Smooth muscle cell (in vitro differentiated cells): ENCODE results near the gene CTNND1. TPM values are rescaled to one million over a fixed set of nuclear protein-coding genes. Genes with fewer than 3 reads are reported as not detected.

ENCODE experiments used
- DNase-seq: peaks from one replicate; lab custom pipeline; 2025; ENCODE audit not compliant: unreplicated experiment; lab: John Stamatoyannopoulos, UW
- H2AFZ ChIP-seq: fragments of 200-600 bp; sonication (generic); 2 replicates; pipeline ENCODE4 v1.6.0; 2016; ENCODE audit warnings: antibody characterized with exemption, low read depth, mild to moderate bottlenecking
- H3F3A ChIP-seq: fragments of 200-600 bp; sonication (generic); 2 replicates; pipeline ENCODE4 v1.6.0; 2017; ENCODE audit warnings: antibody characterized with exemption, low read depth
- H3K27ac ChIP-seq: fragments of 200-600 bp; sonication (generic); 2 replicates; pipeline ENCODE4 v1.5.1; 2016; ENCODE audit warnings: low read depth, mild to moderate bottlenecking
- H3K27me3 ChIP-seq: fragments of 200-600 bp; sonication (generic); 2 replicates; pipeline ENCODE4 v1.6.1; 2016; ENCODE audit warnings: low read depth, mild to moderate bottlenecking
- H3K36me3 ChIP-seq: fragments of 200-600 bp; sonication (generic); 2 replicates; pipeline ENCODE4 v1.5.1; 2016; ENCODE audit warnings: low read depth
- H3K4me1 ChIP-seq: fragments of 200-600 bp; sonication (generic); 2 replicates; pipeline ENCODE4 v1.5.1; 2016; ENCODE audit warnings: low read depth
- H3K4me2 ChIP-seq: fragments of 200-600 bp; sonication (generic); 2 replicates; pipeline ENCODE4 v1.6.0; 2016; ENCODE audit warnings: mild to moderate bottlenecking
- H3K4me3 ChIP-seq: fragments of 200-600 bp; sonication (generic); 2 replicates; pipeline ENCODE4 v1.5.1; 2016; ENCODE audit warnings: mild to moderate bottlenecking
- H3K79me2 ChIP-seq: fragments of 200-600 bp; sonication (generic); 2 replicates; pipeline ENCODE4 v1.6.0; 2016; ENCODE audit warnings: low read depth, mild to moderate bottlenecking
- H3K9ac ChIP-seq: fragments of 200-600 bp; sonication (generic); 2 replicates; pipeline ENCODE4 v1.6.0; 2016; ENCODE audit warnings: low read depth
- H3K9me3 ChIP-seq: fragments of 200-600 bp; sonication (generic); replicated peaks from 2 replicates; pipeline ENCODE4 v1.5.1; 2016; ENCODE audit warnings: low read depth
- H4K20me1 ChIP-seq: fragments of 200-600 bp; sonication (generic); 2 replicates; pipeline ENCODE4 v1.6.0; 2016; ENCODE audit warnings: low read depth
- WGBS: methylation state at CpG from one replicate; pipeline ENCODE4 v1.1.7; 2016; ENCODE audit warnings: low lambda C conversion rate; 5-methylcytosine and 5-hydroxymethylcytosine counted together
- polyA plus RNA-seq: library from polyadenylated mRNA; unstranded; fragments of >200 nt; fragmentation: Nextera tagmentation; extraction: Ambion mirVana; gene quantifications from 2 replicates; pipeline ENCODE4 v1.2.1, GENCODE V29; 2016
- total RNA-seq: library from RNA; depleted of rRNA; stranded (reverse); fragments of >200 nt; gene quantifications from 2 replicates; pipeline ENCODE4 v1.2.3, GENCODE V29; 2014
- TF ChIP-seq, protein P1 (sequence below): fragments of 200-600 bp; sonication (generic); IDR thresholded peaks from 2 replicates; pipeline ENCODE4 v1.5.1; 2017; ENCODE audit warnings: borderline replicate concordance, mild to moderate bottlenecking, antibody characterized with exemption; ENCODE audit not compliant: insufficient read depth, poor library complexity, severe bottlenecking

CTNND1 gene
- total and polyA plus RNA-seq, 2 experiments from 2014 or later, result 66.0 to 135 TPM

DNA sequence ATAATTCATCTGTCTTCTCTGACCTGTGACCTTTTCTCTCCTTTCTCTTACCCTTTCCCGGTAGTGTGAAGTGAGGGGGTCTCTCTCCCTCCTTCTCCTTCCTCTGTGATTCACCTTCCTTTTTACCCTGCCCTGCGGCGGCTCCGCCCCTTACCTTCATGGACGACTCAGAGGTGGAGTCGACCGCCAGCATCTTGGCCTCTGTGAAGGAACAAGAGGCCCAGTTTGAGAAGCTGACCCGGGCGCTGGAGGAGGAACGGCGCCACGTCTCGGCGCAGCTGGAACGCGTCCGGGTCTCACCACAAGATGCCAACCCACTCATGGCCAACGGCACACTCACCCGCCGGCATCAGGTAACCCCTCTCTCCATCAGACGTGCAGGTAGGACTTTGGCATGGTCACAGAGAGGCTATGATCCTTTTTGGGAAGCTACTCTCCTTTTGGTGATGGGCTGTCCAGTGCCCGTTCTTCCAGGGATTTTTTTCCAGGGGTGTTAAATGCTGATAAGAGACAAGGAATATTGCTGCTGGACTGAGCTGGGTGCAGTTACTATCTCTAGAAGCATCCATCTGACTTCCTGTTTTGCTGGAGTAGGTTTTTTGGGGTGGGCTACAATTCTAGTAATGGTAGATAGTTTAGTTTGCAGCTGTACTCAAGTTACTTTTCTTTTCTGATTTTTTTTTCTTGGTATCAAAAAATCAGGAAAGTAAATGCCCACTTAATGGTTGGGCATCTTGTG lies 29.9 kb downstream of the CTNND1 start:
- Histone ChIP-seq H2AFZ (no peak overlapping the region), H3K4me2 (peak overlapping the region; percentile 60), H4K20me1 (peaks cover 100% of the 10 kb centered on the region), H3K9ac (no peak overlapping the region), H3K9me3 (no peaks in the 10 kb centered on the region), H3K36me3 (peaks cover 6% of the 10 kb centered on the region), H3K27me3 (no peaks in the 10 kb centered on the region), H3K27ac (peak overlapping the region; percentile 74), H3K79me2 (peaks cover 95% of the 10 kb centered on the region), H3K4me1 (peaks cover 36% of the 10 kb centered on the region), H3K4me3 (no peak overlapping the region), H3F3A (peaks cover 26% of the 10 kb centered on the region)
- TF ChIP-seq, protein P1, sequence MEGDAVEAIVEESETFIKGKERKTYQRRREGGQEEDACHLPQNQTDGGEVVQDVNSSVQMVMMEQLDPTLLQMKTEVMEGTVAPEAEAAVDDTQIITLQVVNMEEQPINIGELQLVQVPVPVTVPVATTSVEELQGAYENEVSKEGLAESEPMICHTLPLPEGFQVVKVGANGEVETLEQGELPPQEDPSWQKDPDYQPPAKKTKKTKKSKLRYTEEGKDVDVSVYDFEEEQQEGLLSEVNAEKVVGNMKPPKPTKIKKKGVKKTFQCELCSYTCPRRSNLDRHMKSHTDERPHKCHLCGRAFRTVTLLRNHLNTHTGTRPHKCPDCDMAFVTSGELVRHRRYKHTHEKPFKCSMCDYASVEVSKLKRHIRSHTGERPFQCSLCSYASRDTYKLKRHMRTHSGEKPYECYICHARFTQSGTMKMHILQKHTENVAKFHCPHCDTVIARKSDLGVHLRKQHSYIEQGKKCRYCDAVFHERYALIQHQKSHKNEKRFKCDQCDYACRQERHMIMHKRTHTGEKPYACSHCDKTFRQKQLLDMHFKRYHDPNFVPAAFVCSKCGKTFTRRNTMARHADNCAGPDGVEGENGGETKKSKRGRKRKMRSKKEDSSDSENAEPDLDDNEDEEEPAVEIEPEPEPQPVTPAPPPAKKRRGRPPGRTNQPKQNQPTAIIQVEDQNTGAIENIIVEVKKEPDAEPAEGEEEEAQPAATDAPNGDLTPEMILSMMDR, result no peak
- WGBS, result 87% methylated on average over 22 of the region's 22 CpGs
- DNase-seq, result no peak

DNA sequence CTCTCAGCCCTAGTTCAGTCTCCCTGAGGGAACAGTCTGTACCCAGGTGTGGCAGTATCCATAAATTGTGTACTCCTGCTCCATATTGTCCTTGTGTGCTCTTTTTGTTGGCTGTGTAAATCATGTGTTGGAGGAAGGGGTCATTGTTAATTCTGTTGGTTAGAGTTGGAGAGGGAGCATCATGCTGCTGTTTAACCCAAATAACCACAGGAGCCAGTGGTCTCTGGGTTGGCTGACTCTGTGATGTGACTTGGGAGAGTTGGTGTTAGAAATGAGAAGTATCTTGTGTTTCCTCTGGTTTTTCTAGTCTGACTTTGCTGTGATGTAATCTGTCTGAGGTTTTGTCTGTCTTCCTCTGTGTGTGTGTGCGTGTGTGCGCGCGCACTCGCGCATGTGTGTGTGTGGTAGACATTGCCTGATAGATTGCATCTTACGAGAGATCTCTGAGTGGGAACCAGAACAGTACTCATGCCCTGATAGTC lies 30.5 kb downstream of the CTNND1 start:
- WGBS, result 85% methylated on average over 7 of the region's 7 CpGs
- Histone ChIP-seq H3F3A (peaks cover 21% of the 10 kb centered on the region), H4K20me1 (peaks cover 98% of the 10 kb centered on the region), H3K36me3 (peaks cover 9% of the 10 kb centered on the region), H3K4me2 (peak overlapping the region; percentile 60), H3K4me1 (peaks cover 30% of the 10 kb centered on the region), H2AFZ (no peak overlapping the region), H3K79me2 (peaks cover 95% of the 10 kb centered on the region), H3K4me3 (no peak overlapping the region), H3K27me3 (no peaks in the 10 kb centered on the region), H3K9ac (no peak overlapping the region), H3K27ac (peak overlapping the region; percentile 74), H3K9me3 (no peaks in the 10 kb centered on the region)
- no peak for DNase-seq
- TF ChIP-seq, protein P1, result no peak

GRCh38 chr11:57792870-57793269 lies 31.3 kb downstream of the CTNND1 start:
- peaks cover 91% of the 10 kb centered on the region for H4K20me1 ChIP-seq
- TF ChIP-seq, protein P1, result no peak
- H3K27ac ChIP-seq, result peak overlapping the region; percentile 74
- H3K79me2 ChIP-seq, result peaks cover 92% of the 10 kb centered on the region
- H3K4me1 ChIP-seq, result peaks cover 22% of the 10 kb centered on the region
- no peaks in the 10 kb centered on the region for H3K27me3 ChIP-seq
- peaks cover 9% of the 10 kb centered on the region for H3K36me3 ChIP-seq
- no peak overlapping the region for H3K9ac ChIP-seq
- H3K4me2 ChIP-seq, result peak overlapping the region; percentile 60
- H3K9me3 ChIP-seq, result no peaks in the 10 kb centered on the region
- H2AFZ ChIP-seq, result no peak overlapping the region
- H3F3A ChIP-seq, result peaks cover 20% of the 10 kb centered on the region
- H3K4me3 ChIP-seq, result no peak overlapping the region
- DNase-seq, result no peak
